T-cell (primary cell): ENCODE data around the gene GRIA3. TPM values are rescaled to one million over a fixed set of nuclear protein-coding genes. Genes with fewer than 3 reads are reported as not detected.

ENCODE experiments used
- ATAC-seq, 4 experiments: fragments of 200-7000 bp in 3 of 4; fragments of 150-1000 bp in 1 of 4; cut with Tn5 transposase; replicated peaks in 1 of 4; 1 replicate in 3 of 4; 2 replicates in 1 of 4; pipeline ENCODE4 v1.10.0; 2021; ENCODE audit warnings: moderate library complexity in 3 of 4, mild to moderate bottlenecking in 2 of 4, moderate number of reproducible peaks in 1 of 4
- CTCF ChIA-PET, 2 donors: fragments of 300-600 bp; sonication (Branson Sonifier 250); formaldehyde crosslinking; loops; one replicate each; lab custom pipeline; 2022; ENCODE audit warnings: antibody characterized with exemption in 2 of 2; lab: Charles Lee
- POLR2A ChIA-PET, 2 donors: fragments of 300-600 bp; sonication (Branson Sonifier 250); formaldehyde crosslinking; loops; one replicate each; lab custom pipeline; 2022; ENCODE audit warnings: antibody characterized with exemption in 2 of 2; lab: Charles Lee
- DNase-seq, 35 experiments: peaks; one replicate each; pipeline versions ENCODE4 v3.0.0 to v3.0.0-alpha.2; 2013 to 2023
- H3K27ac ChIP-seq: one replicate; pipeline ENCODE4 v1.5.1; 2013; ENCODE audit warnings: low read length
- H3K27me3 ChIP-seq, 2 experiments: replicated peaks in 1 of 2; 1 replicate in 1 of 2; 2 replicates in 1 of 2; pipeline versions ENCODE4 v1.6.1 to v1.7.0; 2013; ENCODE audit warnings: low read length in 1 of 2, mixed read lengths in 1 of 2; ENCODE audit not compliant: control insufficient read depth in 2 of 2, insufficient read depth in 2 of 2; ENCODE audit errors: extremely low read depth in 1 of 2
- H3K36me3 ChIP-seq, 2 donors: 1 replicate in 1 of 2; 2 replicates in 1 of 2; pipeline versions ENCODE4 v1.6.1 to v1.7.0; 2013; ENCODE audit warnings: low read length in 1 of 2; ENCODE audit not compliant: control insufficient read depth in 2 of 2, insufficient read depth in 1 of 2; ENCODE audit errors: extremely low read depth in 1 of 2
- H3K4me1 ChIP-seq, 2 experiments: 1 replicate in 1 of 2; 2 replicates in 1 of 2; pipeline versions ENCODE4 v1.6.1 to v1.7.0; 2013; ENCODE audit warnings: low read length in 2 of 2, mixed read lengths in 1 of 2; ENCODE audit not compliant: insufficient read depth in 2 of 2, control insufficient read depth in 1 of 2; ENCODE audit errors: extremely low read depth in 1 of 2
- H3K4me3 ChIP-seq, 2 donors: 1 replicate in 1 of 2; 2 replicates in 1 of 2; pipeline versions ENCODE4 v1.5.1 to v1.7.0; 2013; ENCODE audit warnings: mild to moderate bottlenecking in 2 of 2, low read length in 1 of 2, moderate library complexity in 1 of 2; ENCODE audit not compliant: control insufficient read depth in 1 of 2; ENCODE audit errors: extremely low read depth in 1 of 2
- H3K9me3 ChIP-seq: 2 replicates; pipeline ENCODE4 v1.7.0; 2013
- H3K27ac Mint-ChIP-seq, 2 donors: one replicate each; pipeline ENCODE4 v1.8.0; 2020 to 2021; ENCODE audit warnings: mild to moderate bottlenecking in 2 of 2, mixed read lengths in 2 of 2
- H3K27me3 Mint-ChIP-seq, 2 donors: one replicate each; pipeline ENCODE4 v1.8.0; 2021 to 2022; ENCODE audit warnings: mixed read lengths in 2 of 2
- H3K36me3 Mint-ChIP-seq: one replicate; pipeline ENCODE4 v1.8.0; 2021; ENCODE audit warnings: mixed read lengths
- H3K4me1 Mint-ChIP-seq, 3 donors: one replicate each; pipeline ENCODE4 v1.8.0; 2020 to 2022; ENCODE audit warnings: mixed read lengths in 3 of 3, mild to moderate bottlenecking in 1 of 3
- H3K4me3 Mint-ChIP-seq, 3 donors: one replicate each; pipeline ENCODE4 v1.8.0; 2020 to 2022; ENCODE audit warnings: mild to moderate bottlenecking in 3 of 3, mixed read lengths in 3 of 3, moderate library complexity in 3 of 3
- H3K9me3 Mint-ChIP-seq, 3 donors: one replicate each; pipeline ENCODE4 v1.8.0; 2020 to 2022; ENCODE audit warnings: mixed read lengths in 3 of 3
- WGBS: methylation state at CpG from one replicate; pipeline ENCODE4 v1.1.5; 2013; ENCODE audit warnings: missing lambda C conversion rate; ENCODE audit not compliant: insufficient coverage; 5-methylcytosine and 5-hydroxymethylcytosine counted together
- total RNA-seq, 35 experiments: library from RNA in 6 of 35; stranded (reverse) in 6 of 35; fragments of 120-200 nt in 1 of 35; gene quantifications; one replicate each; pipeline versions ENCODE4 v1.2.1 to v1.2.4 and lab custom pipeline; 2013 to 2026

The GRIA3 gene
- total RNA-seq, 5 donors from 2014 or later (not counting 1 experiment from before 2014, with no cell fraction given), result 0.82 TPM; not detected in 4

DNA sequence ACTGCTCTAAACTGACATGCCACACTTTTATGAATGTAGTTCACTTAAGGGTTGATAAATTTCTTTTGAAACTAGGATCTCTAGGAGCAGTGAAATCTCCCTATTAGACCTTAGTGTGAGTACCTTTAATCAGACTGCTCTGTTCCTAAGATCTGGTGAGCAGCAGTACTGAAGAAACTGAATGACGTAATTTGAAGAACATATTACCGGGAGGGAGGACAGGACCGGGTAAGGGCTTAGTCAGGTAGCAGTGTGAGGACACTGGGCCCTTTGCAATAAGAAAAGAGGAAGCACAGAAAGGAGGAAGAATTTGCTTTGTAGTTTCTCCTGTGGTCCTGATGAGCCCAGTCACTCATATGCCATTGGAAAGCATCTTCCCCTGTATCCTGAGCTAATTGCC, 293.6 kb downstream of the GRIA3 start:
- Histone ChIP-seq H3K36me3 (no peaks in the 10 kb centered on the region), H3K4me1 (no peaks in the 10 kb centered on the region), H3K9me3 (no peaks in the 10 kb centered on the region), H3K4me3 (no peak overlapping the region), H3K27me3 (no peaks in the 10 kb centered on the region), H3K27ac (no peak overlapping the region)
- CTCF ChIA-PET, result no interaction called here
- Mint-ChIP-seq H3K9me3 (no peaks in the 10 kb centered on the region), H3K4me3 (no peak overlapping the region), H3K27me3 (peaks cover 0 to 12% of the 10 kb centered on the region in 2 donors), H3K36me3 (no peaks in the 10 kb centered on the region), H3K4me1 (no peaks in the 10 kb centered on the region), H3K27ac (no peak overlapping the region)
- DNase-seq, result no peak
- ATAC-seq, result no peak
- WGBS, result no CpG with 5 or more reads among the region's 3 CpGs
- POLR2A ChIA-PET, result no interaction called here

GRCh38 chrX:123481913-123482851, 298.1 kb downstream of the GRIA3 start:
- peaks cover 0 to 8% of the 10 kb centered on the region in 2 donors for H3K27me3 Mint-ChIP-seq
- no peak for ATAC-seq
- 100% methylated on average over 1 of the region's 11 CpGs for WGBS
- no peaks in the 10 kb centered on the region for H3K36me3 Mint-ChIP-seq
- Histone ChIP-seq H3K27ac (no peak overlapping the region), H3K4me3 (no peak overlapping the region), H3K27me3 (no peaks in the 10 kb centered on the region), H3K36me3 (no peaks in the 10 kb centered on the region), H3K4me1 (no peaks in the 10 kb centered on the region), H3K9me3 (no peaks in the 10 kb centered on the region)
- H3K9me3 Mint-ChIP-seq, result no peaks in the 10 kb centered on the region
- POLR2A ChIA-PET, result no interaction called here
- no peak overlapping the region for H3K4me3 Mint-ChIP-seq
- no peak overlapping the region for H3K27ac Mint-ChIP-seq
- CTCF ChIA-PET, result no interaction called here
- H3K4me1 Mint-ChIP-seq, result no peaks in the 10 kb centered on the region
- DNase-seq, result no peak

GRCh38 chrX:123486297-123486696, 302.2 kb downstream of the GRIA3 start:
- no CpG with 5 or more reads among the region's 2 CpGs for WGBS
- DNase-seq (no peak), ATAC-seq (no peak)
- no peaks in the 10 kb centered on the region for H3K36me3 ChIP-seq
- Mint-ChIP-seq H3K27me3 (peaks cover 2 to 15% of the 10 kb centered on the region in 2 donors), H3K4me3 (no peak overlapping the region), H3K36me3 (no peaks in the 10 kb centered on the region), H3K27ac (no peak overlapping the region), H3K4me1 (no peaks in the 10 kb centered on the region), H3K9me3 (no peaks in the 10 kb centered on the region)
- no peaks in the 10 kb centered on the region for H3K9me3 ChIP-seq
- H3K4me1 ChIP-seq, result no peaks in the 10 kb centered on the region
- no peak overlapping the region for H3K27ac ChIP-seq
- ChIA-PET POLR2A (no interaction called here), CTCF (no interaction called here)
- no peaks in the 10 kb centered on the region for H3K27me3 ChIP-seq
- no peak overlapping the region for H3K4me3 ChIP-seq

DNA sequence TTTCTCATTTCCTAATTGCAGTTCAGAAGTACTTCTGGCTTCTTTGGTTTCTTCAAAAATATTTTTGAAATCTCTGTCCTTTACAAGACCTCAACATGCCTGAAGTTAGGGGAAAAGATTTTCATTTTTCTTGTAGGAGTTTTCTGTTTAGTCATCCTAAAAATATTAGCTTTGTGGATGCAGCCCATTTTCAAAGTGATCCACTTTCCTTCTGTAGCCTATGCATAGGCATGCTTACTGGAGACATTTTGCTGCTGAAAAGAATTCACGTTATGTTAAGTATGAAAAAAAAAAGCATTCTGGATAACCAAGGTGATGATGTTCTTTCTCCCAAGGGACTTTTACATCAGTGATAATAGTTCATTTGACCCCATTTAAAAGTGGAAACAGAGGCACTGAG, 303.2 kb downstream of the GRIA3 start:
- Histone ChIP-seq H3K36me3 (no peaks in the 10 kb centered on the region), H3K27ac (no peak overlapping the region), H3K4me3 (no peak overlapping the region), H3K4me1 (no peaks in the 10 kb centered on the region), H3K9me3 (no peaks in the 10 kb centered on the region), H3K27me3 (no peaks in the 10 kb centered on the region)
- Mint-ChIP-seq H3K4me3 (no peak overlapping the region), H3K4me1 (no peaks in the 10 kb centered on the region), H3K36me3 (no peaks in the 10 kb centered on the region), H3K27ac (no peak overlapping the region), H3K27me3 (peaks cover 2 to 16% of the 10 kb centered on the region in 2 donors), H3K9me3 (no peaks in the 10 kb centered on the region)
- no CpG with 5 or more reads among the region's 1 CpG for WGBS
- ChIA-PET CTCF (no interaction called here), POLR2A (no interaction called here)
- ATAC-seq (no peak), DNase-seq (no peak)

DNA sequence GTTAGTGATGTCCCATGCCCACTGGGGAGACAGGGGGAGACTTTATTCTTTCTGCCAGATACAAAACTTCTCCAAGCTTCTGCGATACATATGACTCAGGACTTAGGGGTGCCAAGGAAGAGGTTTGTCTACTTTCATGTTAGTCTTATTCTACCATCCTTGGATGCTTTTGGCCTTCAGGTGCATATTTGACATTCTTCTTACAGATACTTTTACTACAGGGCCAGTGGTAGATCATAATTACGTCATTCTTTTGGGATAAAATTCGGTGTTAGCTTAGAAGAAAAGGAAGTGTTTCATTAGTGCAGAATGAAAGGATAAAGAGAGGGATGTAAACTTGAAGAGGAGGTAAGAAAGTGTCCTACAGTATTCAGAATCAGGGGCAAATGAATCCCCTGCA, 303.6 kb downstream of the GRIA3 start:
- Mint-ChIP-seq H3K4me1 (no peaks in the 10 kb centered on the region), H3K9me3 (no peaks in the 10 kb centered on the region), H3K27me3 (peaks cover 2 to 16% of the 10 kb centered on the region in 2 donors), H3K4me3 (no peak overlapping the region), H3K36me3 (no peaks in the 10 kb centered on the region), H3K27ac (no peak overlapping the region)
- Histone ChIP-seq H3K27me3 (no peaks in the 10 kb centered on the region), H3K4me1 (no peaks in the 10 kb centered on the region), H3K9me3 (no peaks in the 10 kb centered on the region), H3K4me3 (no peak overlapping the region), H3K27ac (no peak overlapping the region), H3K36me3 (no peaks in the 10 kb centered on the region)
- DNase-seq (no peak), ATAC-seq (no peak)
- CTCF ChIA-PET, result no interaction called here
- POLR2A ChIA-PET, result no interaction called here
- WGBS, result no CpG with 5 or more reads among the region's 3 CpGs

DNA sequence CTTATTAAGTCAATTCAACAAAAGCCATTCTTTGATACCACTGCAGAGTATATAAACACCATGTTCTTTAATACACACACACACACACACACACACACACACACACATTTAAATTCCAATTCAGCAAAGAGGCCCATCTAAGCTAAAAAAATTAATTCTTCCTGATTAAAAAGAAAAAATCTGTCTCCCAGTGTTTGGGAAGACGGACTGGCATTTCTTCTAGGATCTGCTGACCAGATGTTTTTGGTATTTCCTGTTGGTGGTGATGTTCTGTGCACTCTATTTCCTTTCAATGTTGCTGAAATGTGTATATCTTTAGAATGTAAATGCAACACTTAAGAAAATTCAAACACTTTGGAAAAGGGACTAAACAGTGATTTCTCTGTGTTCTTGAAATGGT, 304.9 kb downstream of the GRIA3 start:
- H3K27ac Mint-ChIP-seq, result no peak overlapping the region
- WGBS, result no CpG with 5 or more reads among the region's 1 CpG
- CTCF ChIA-PET, result no interaction called here
- ATAC-seq (no peak), DNase-seq (no peak)
- no peak overlapping the region for H3K4me3 Mint-ChIP-seq
- POLR2A ChIA-PET, result no interaction called here
- H3K4me1 Mint-ChIP-seq, result no peaks in the 10 kb centered on the region
- peaks cover 2 to 16% of the 10 kb centered on the region in 2 donors for H3K27me3 Mint-ChIP-seq
- H3K36me3 Mint-ChIP-seq, result no peaks in the 10 kb centered on the region
- H3K9me3 Mint-ChIP-seq, result no peaks in the 10 kb centered on the region
- H3K4me3 ChIP-seq, result no peak overlapping the region
- no peak overlapping the region for H3K27ac ChIP-seq
- no peaks in the 10 kb centered on the region for H3K36me3 ChIP-seq
- H3K27me3 ChIP-seq, result no peaks in the 10 kb centered on the region
- H3K9me3 ChIP-seq, result no peaks in the 10 kb centered on the region
- H3K4me1 ChIP-seq, result no peaks in the 10 kb centered on the region
